ENCODE results near the gene RNF44.
"Not testable (repeated sequence)": the region's sequence is repeated elsewhere in the genome, so short reads cannot be mapped to it uniquely, and the experiment has no call there.

RNF44 gene

DNA sequence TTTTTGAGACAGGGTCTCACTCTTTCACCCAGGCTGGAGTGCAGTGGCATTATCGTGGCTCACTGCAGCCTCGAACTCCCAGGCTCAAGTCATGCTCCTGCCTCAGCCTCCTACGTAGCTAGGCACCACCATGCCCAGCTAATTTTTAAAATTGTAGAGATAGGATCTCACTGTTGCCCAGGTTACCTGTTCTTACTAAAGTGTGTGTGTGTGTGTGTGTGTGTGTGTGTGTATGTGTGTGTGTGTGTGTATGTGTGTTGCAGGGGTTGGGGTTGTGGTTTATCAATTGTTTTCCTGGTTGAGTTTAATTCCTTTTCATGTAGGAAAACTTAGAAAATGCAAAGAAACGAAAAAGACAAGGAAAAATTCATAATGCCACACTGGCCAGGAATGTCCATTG lies 21.8 kb downstream of the RNF44 start:
- DNase-seq, result no peak

DNA sequence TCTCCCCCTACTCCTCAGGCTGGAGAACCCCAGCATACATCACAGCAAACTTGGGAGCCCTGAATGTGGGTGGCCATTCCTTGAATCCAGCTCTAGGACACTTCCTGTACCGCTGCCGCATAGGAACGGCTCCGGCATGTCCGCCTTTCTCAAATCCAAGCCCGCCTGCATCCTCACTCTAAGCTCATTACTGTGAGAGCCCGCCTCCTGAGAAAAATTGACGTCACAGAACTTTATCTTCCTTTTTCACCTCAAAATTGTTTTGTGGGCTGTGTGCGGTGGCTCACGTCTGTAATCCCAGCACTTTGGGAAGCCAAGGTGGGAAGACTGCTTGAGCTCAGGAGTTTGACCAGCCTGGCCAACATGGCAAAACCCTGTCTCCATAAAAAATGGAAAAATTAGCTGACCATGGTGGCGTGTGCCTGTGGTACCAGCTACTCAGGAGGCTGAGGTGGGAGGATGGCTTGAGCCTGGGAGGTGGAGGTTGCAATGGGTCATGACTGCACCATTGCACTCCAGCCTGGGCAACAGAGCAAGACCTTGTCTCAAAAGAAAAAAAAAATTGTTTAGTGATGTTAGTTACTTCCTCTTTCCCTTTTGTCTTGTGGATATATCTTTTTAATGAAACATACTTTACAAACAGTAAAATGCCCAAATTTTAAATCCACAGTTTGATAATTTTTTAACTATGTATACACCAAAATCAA lies 22.8 kb downstream of the RNF44 start:
- DNase-seq, result no peak

DNA sequence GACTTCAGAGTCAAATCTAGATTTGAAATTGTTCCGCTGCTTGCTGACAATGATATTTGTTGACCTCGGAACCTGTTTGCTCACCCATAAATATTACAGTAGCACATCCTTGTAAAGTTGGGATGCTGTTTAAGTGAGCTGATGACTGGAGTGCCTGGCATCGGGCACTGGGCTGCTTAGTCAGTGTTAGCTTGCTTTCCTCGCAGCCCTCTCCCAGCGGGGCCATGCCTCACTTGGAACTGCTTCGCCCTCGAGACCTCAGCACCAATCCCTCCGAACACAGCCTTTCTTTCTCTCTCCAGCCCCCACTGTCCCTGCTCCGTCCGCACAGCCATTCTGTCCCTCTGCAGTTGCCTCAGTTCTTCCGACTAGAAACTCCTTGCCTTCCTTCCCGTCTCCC lies 23.4 kb downstream of the RNF44 start:
- DNase-seq, result no peak

- DNase-seq, result no peak
These were observed 28.6 kb downstream of the RNF44 start for GRCh38 chr5:176508603-176509002.

DNA sequence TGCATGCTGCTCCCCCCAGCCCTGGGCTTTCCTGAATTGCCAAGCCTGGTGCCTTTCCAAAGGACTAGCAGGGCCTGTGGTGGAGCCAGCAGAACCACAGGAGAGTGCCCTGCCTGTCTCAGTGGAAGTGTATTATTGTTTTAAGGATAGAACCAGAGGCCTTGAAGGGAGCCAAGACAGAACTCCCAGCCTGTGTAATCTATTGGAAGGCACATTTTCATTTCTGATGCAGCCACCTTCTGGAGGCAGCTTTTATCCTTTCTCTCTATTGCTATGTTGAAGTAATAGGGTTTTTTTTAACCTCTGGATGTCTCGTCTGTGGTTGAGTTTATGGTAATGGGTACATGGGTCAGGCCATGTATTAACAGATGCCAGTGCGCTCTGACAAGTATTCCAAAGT lies 29.3 kb downstream of the RNF44 start:
- DNase-seq, result no peak

- no peak for DNase-seq
These were observed 33.7 kb downstream of the RNF44 start for GRCh38 chr5:176503496-176503895.

DNA sequence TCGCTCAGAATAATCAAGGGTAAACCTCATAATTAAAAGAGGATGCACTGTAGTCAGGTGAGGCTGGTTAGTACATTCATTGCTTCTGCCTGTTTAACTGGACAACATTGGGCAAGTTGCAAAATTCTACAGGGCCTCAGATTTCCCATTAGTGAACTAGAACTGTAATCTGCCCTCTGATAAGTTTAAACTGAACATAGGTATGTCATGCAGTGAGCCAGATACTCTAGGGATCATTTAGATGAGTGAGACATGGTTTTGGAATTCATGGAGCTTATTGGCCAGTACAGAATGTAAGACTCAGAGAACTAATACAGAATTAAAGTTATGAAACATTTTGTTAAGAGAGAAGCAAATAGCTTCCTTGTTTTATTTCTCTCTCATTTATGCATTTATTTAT lies 35.9 kb downstream of the RNF44 start:
- DNase-seq, result no peak

- no peak for DNase-seq
These were observed 36.7 kb downstream of the RNF44 start for GRCh38 chr5:176500511-176500910.

- no peak for DNase-seq
These were observed 37.9 kb downstream of the RNF44 start for GRCh38 chr5:176499273-176499672.

DNA sequence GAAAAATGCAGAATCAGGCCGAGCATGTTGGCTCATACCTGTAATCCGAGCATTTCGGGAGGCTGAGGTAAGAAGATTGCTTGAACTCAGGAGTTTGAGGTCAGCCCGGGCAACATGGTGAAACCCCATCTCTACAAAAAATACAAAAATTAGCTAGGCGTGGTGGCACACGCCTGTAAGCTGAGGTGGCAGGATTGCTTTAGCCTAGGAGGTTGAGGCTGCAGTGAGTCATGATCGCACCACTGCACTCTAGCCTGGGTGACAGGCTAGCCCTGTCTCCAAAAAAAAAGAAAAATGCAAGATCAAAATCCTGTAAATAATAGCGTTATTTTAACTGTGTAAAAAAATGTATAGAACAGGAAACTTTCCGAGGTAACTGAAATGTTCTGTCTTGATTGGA lies 39.4 kb downstream of the RNF44 start:
- DNase-seq, result no peak

- DNase-seq, result no peak
These were observed 44.8 kb downstream of the RNF44 start for GRCh38 chr5:176492431-176492830.

GRCh38 chr5:176491901-176492300 lies 45.3 kb downstream of the RNF44 start:
- no peak for DNase-seq

DNA sequence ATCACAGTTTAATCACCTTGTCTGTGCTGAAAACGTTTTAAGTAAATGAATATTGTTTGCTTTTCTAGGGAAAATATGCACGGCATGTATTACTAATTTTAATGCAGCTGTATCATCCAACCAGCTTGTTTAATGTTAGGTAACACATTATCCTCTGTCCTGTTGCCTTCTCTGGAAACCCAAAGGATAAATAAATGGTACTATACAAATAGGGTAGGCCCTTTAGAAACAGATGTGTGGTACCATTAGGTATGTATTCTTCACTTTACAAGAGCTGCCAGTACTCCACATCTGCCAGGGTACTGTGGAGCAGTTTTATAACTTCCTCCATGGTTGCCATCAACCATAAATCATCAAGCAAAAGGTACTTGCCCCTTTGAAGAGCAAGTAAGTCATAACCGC lies 46.1 kb downstream of the RNF44 start:
- DNase-seq, result no peak

GRCh38 chr5:176490301-176490700 lies 46.9 kb downstream of the RNF44 start:
- no peak for DNase-seq

DNA sequence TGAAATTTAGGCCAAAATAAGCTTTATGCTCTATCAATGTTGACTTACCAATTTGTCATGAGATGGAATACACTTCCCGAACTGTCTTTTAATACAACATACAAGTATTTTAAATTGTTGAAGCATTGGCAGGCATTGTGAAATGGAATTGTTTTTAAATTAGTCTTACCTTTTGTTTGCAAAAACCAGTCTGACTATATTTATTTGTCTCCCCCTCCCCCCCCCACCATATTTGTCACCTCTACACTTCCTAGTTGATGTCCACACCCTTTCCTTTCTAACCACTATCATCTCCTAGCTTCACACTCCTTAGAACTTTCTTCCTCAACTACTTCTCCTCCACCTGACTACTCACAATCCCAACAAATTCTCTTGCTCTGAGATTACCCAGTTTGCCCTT lies 48.1 kb downstream of the RNF44 start:
- DNase-seq, result no peak

DNA sequence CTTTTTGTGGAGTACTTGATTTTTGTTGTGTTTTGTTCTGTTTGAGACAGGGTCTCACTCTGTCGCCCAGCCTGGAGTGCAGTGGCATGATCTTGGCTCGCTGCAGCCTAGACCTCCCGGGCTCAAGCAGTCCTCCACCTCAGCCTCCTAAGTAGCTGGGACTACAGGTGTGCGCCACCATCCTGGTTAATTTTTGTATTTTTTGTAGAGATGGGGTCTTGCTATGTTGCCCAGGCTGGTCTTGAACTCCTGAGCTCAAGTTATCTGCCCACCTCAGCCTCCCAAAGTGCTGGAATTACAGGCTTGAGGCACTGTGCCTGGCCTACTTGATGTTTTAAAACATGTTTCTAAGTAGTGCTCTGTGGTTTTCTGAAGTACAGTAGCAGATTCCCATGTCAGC lies 50.0 kb downstream of the RNF44 start:
- not testable (repeated sequence) for DNase-seq

DNA sequence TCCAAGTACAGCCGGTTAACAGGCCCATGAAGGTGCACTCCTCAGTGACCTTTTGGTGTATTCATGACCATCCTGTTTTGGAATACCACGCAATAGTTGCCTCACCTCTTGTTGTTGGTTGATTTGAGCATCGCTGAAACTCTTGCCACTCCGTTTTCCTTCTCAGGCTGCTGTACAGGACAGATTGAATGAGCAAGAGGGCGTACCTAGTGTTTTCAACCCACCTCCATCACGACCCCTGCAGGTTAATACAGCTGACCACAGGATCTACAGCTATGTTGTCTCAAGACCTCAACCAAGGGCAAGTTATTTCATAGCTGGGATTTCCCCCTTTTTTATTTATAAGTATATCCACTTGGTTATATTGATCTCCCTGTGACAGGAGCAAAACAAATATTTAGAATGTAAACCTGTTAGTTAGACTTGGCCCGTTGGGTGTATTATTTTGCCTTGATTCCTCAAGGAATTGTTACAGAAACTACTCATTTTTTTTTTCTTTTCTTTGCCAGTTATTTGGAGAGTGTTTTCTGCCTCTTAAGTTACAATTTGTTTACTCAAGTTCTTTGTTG lies 50.9 kb downstream of the RNF44 start:
- DNase-seq, result no peak

GRCh38 chr5:176485176-176485575 lies 52.0 kb downstream of the RNF44 start:
- DNase-seq, result no peak

DNA sequence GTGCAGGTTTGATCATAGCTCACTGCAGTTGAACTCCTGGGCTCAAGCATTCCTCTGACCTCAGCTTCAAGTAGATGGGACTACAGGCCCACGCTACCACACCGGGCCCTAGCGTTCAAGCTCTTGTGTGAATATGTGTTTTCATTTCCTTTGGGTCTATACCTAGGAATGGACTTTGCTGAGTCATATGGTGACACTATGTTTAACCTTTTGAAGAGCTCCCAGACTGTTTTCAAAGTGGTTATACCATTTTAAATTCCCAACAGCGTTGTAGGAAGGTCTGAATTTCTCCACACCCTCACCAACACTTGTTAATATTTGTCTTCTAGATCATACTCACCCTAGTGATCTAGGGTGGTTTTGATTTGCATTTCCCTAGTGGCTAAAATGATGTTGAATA lies 55.5 kb downstream of the RNF44 start:
- DNase-seq, result no peak

Measured in NK-92 treated with Interleukin-12 subunit alpha and Interleukin-12 subunit beta, amount 100 ng/mL, for 24 hours (cell line).